ENCODE results near the gene COQ4. TPM values are rescaled to one million over a fixed set of nuclear protein-coding genes. Genes with fewer than 3 reads are reported as not detected.
A peak's percentile ranks its signal among the peaks of the same experiment; 100 is the strongest.
"Not testable (repeated sequence)": the region's sequence is repeated elsewhere in the genome, so short reads cannot be mapped to it uniquely, and the experiment has no call there.

The COQ4 gene
- total RNA-seq = 50.3 and 56.0 TPM in 2 replicates

GRCh38 chr9:128322404-128323211, at the start of gene COQ4, which contains the start of gene TRUB2:
TSS of gene COQ4 (plus strand) at chr9:128322839. CDS start at chr9:128322859, 20 bp downstream.
TSS of gene TRUB2 (minus strand) at chr9:128322447. CDS start at chr9:128322408, 39 bp downstream.
- peak; percentile 90 for DNase-seq (ENCODE audit: extremely low read depth, low read depth, low spot score)

GRCh38 chr9:128274245-128274644, 48.4 kb upstream of the COQ4 start:
- DNase-seq (ENCODE audit: extremely low read depth, low read depth, low spot score) = no peak

- DNase-seq (ENCODE audit: extremely low read depth, low read depth, low spot score) = no peak
Observed at GRCh38 chr9:128275198-128276007, 47.2 kb upstream of the COQ4 start, which contains the start of gene GOLGA2. TSS of gene GOLGA2 (minus strand) at chr9:128276007. CDS start at chr9:128275976, 31 bp downstream.

GRCh38 chr9:128276008-128276573, 46.5 kb upstream of the COQ4 start, which contains the start of gene SWI5:
TSS of gene SWI5 (plus strand) at chr9:128276276.
- peak; percentile 95 for DNase-seq (ENCODE audit: extremely low read depth, low read depth, low spot score)

- DNase-seq (ENCODE audit: extremely low read depth, low read depth, low spot score) = no peak
Observed at GRCh38 chr9:128276574-128277270, 45.9 kb upstream of the COQ4 start.

- DNase-seq (ENCODE audit: extremely low read depth, low read depth, low spot score) = not testable (repeated sequence)
Observed at GRCh38 chr9:128279088-128280073, 43.3 kb upstream of the COQ4 start.

GRCh38 chr9:128280084-128280622, 42.5 kb upstream of the COQ4 start:
- no peak for DNase-seq (ENCODE audit: extremely low read depth, low read depth, low spot score)

- DNase-seq (ENCODE audit: extremely low read depth, low read depth, low spot score) = no peak
Observed at GRCh38 chr9:128282500-128282899, 40.1 kb upstream of the COQ4 start.

- no peak for DNase-seq (ENCODE audit: extremely low read depth, low read depth, low spot score)
Observed at GRCh38 chr9:128285033-128285784, 37.4 kb upstream of the COQ4 start.

GRCh38 chr9:128286440-128286839, 36.2 kb upstream of the COQ4 start:
- no peak for DNase-seq (ENCODE audit: extremely low read depth, low read depth, low spot score)

GRCh38 chr9:128288273-128289004, 34.2 kb upstream of the COQ4 start:
- DNase-seq (ENCODE audit: extremely low read depth, low read depth, low spot score) = no peak

GRCh38 chr9:128292009-128292408, 30.6 kb upstream of the COQ4 start:
- DNase-seq (ENCODE audit: extremely low read depth, low read depth, low spot score) = no peak

GRCh38 chr9:128293091-128293490, 29.5 kb upstream of the COQ4 start:
- DNase-seq (ENCODE audit: extremely low read depth, low read depth, low spot score) = no peak

GRCh38 chr9:128294142-128294541, 28.5 kb upstream of the COQ4 start:
- DNase-seq (ENCODE audit: extremely low read depth, low read depth, low spot score) = no peak

GRCh38 chr9:128296340-128297220, 26.1 kb upstream of the COQ4 start:
- no peak for DNase-seq (ENCODE audit: extremely low read depth, low read depth, low spot score)

GRCh38 chr9:128297221-128297773, 25.3 kb upstream of the COQ4 start:
- no peak for DNase-seq (ENCODE audit: extremely low read depth, low read depth, low spot score)
